BE2C (cell line): Measurements from ENCODE around the gene GFOD2.
A peak's percentile ranks its signal among the peaks of the same experiment; 100 is the strongest.

ENCODE experiments used
- DNase-seq: peaks from one replicate; pipeline ENCODE4 v3.0.0-alpha.2; 2020
- H3K27me3 ChIP-seq: fragments of 250-450 bp; sonication (Bioruptor Pico); 2 replicates; pipeline ENCODE4 v1.5.1; 2020; ENCODE audit warnings: mild to moderate bottlenecking
- H3K36me3 ChIP-seq: fragments of 250-450 bp; sonication (Bioruptor Pico); 2 replicates; pipeline ENCODE4 v1.5.1; 2020; ENCODE audit warnings: mild to moderate bottlenecking
- H3K4me1 ChIP-seq: fragments of 250-450 bp; sonication (Bioruptor Pico); 2 replicates; pipeline ENCODE4 v1.5.1; 2020
- H3K4me3 ChIP-seq: 2 replicates; pipeline ENCODE4 v1.5.1; 2011; ENCODE audit warnings: low read depth, low read length
- H3K9me3 ChIP-seq: fragments of 250-450 bp; sonication (Bioruptor Pico); 2 replicates; pipeline ENCODE4 v1.5.1; 2020
- CTCF ChIP-seq: IDR thresholded peaks from 2 replicates; pipeline ENCODE4 v1.5.1; 2012; ENCODE audit warnings: mild to moderate bottlenecking, low read depth, low read length

GFOD2 gene

GRCh38 chr16:67648088-67648763, 70.9 kb downstream of the GFOD2 start:
- TF ChIP-seq CTCF = no peak
- peak; percentile 18 for DNase-seq
- Histone ChIP-seq H3K4me3 (no peak overlapping the region), H3K27me3 (no peaks in the 10 kb centered on the region), H3K4me1 (0 out of 2 replicates have a peak, but pooled peaks cover 2% of the 10 kb centered on the region), H3K36me3 (no peaks in the 10 kb centered on the region; the same call in 1 of the 2 replicates), H3K9me3 (no peaks in the 10 kb centered on the region)

DNA sequence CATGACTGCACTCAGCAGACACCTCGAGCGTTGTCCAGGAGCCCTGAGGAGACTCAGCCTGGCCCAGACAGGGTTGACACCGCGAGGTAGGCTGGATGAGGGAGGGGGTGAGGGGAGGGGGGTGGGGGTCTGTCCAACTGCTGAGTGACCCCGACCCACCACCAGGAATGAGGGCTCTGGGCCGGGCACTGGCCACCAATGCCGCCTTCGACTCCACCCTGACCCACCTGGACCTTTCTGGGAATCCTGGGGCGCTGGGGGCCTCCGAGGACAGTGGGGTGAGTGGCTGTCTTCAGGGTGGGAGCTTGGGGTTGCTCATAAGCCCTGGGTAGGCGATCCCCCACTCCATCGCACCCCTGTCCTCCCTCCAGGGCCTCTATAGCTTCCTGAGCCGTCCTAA, 71.4 kb downstream of the GFOD2 start:
- H3K9me3 ChIP-seq = no peaks in the 10 kb centered on the region
- H3K4me3 ChIP-seq = no peak overlapping the region
- H3K27me3 ChIP-seq = no peaks in the 10 kb centered on the region
- no peak for TF ChIP-seq CTCF
- no peaks in the 10 kb centered on the region for H3K36me3 ChIP-seq
- DNase-seq = no peak
- H3K4me1 ChIP-seq = 0 out of 2 replicates have a peak, but pooled peaks cover 2% of the 10 kb centered on the region

DNA sequence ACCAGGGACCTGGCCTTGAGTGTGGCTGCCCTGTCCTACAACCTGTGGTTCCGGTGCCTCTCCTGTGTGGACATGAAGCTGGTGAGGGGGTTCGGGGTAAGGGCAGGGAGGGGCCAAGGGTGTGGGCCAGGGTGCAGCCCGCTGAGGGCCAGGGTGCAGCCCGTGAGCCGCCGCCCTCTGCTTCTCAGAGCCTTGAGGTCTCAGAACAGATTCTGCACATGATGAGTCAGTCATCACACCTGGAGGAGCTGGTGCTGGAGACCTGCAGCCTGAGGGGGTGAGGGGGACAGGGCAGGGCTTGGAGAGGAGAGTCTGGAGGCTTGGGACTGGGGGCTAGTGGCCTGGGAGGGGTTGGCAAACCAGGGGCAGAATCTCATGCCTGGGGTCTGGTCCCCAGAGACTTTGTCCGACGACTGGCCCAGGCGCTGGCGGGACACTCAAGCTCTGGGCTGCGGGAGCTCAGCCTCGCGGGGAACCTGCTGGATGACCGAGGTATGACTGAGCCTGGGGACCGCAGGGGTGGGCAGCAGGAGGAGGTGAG, 71.9 kb downstream of the GFOD2 start:
- TF ChIP-seq CTCF = no peak
- no peaks in the 10 kb centered on the region for H3K4me1 ChIP-seq
- no peak overlapping the region for H3K4me3 ChIP-seq
- H3K9me3 ChIP-seq = no peaks in the 10 kb centered on the region
- H3K27me3 ChIP-seq = no peaks in the 10 kb centered on the region
- DNase-seq = peak; percentile 27
- H3K36me3 ChIP-seq = no peaks in the 10 kb centered on the region

DNA sequence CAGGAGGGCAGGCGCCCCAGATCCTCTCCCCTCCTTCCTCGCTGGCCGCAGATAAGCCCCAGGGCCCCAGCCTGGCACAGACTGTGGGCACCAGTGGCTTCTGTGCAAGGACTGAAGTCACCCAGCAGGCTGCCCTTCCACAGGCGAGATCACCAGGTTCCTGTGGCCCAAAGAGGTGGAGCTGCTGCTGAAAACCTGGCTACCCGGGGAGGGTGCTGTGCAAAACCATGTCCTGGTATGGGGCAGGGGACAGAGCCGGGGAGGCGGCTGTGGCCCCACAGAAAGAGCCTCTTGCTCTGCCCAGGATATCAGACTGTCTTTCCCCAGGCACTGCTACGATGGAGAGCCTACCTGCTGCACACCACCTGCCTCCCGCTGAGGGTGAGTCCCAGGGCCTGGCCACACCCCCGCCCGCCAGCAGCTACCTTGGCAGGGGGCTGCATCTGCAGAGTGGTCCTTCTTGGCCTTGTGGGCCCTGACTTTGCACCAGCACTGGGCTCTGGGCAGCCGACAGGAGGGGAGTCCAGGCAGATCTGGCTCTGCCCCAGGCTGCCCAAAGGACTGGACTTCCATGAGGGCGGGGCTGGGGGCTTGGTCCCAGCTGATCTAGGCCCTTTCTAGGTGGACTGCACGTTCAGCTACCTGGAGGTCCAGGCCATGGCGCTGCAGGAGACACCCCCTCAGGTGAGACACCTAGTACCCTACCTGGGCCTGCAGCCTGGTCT, 73.6 kb downstream of the GFOD2 start:
- DNase-seq = no peak
- no peaks in the 10 kb centered on the region for H3K9me3 ChIP-seq
- no peaks in the 10 kb centered on the region for H3K4me1 ChIP-seq
- peaks cover 3% of the 10 kb centered on the region; the same call in 1 of the 2 replicates for H3K36me3 ChIP-seq
- peak overlapping the region; percentile 43 for H3K4me3 ChIP-seq
- no peaks in the 10 kb centered on the region for H3K27me3 ChIP-seq
- no peak for TF ChIP-seq CTCF

- TF ChIP-seq CTCF = no peak
- Histone ChIP-seq H3K36me3 (peaks cover 10% of the 10 kb centered on the region), H3K9me3 (no peaks in the 10 kb centered on the region), H3K27me3 (no peaks in the 10 kb centered on the region), H3K4me3 (no peak overlapping the region), H3K4me1 (no peaks in the 10 kb centered on the region)
- no peak for DNase-seq
Observed at GRCh38 chr16:67644038-67644437, 75.1 kb downstream of the GFOD2 start.
